Measurements from ENCODE around the gene BMPR1B. TPM values are rescaled to one million over a fixed set of nuclear protein-coding genes. Genes with fewer than 3 reads are reported as not detected.

BMPR1B gene
- total RNA-seq, 1 donor from 2014 or later = 5.6 TPM

DNA sequence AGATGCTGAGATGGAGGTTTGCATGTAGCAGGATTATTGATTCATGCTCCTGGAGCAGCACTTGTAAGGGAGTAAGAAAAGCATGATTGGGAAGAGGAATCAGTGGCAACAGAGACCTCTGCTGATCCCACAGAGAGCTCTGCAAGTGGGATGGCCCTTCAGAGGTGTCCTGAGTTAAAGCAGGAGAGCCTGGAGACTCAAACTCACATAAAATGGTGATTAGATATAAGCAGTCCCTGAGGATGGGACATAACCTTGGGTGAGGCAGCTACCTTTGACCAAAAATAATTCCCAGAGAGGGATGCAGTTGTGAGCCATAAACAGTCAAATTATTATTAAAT lies 25.4 kb upstream of the BMPR1B start:
- Mint-ChIP-seq H3K4me3 (ENCODE audit: unreplicated experiment) (no peak overlapping the region), H3K9me3 (ENCODE audit: low read depth) (no peaks in the 10 kb centered on the region), H3K27ac (ENCODE audit: unreplicated experiment) (no peak overlapping the region), H3K36me3 (ENCODE audit: low read depth) (no peaks in the 10 kb centered on the region), H3K4me1 (ENCODE audit: low read depth) (no peaks in the 10 kb centered on the region), H3K27me3 (ENCODE audit: low read depth) (no peaks in the 10 kb centered on the region)
- TF ChIP-seq, protein P1, sequence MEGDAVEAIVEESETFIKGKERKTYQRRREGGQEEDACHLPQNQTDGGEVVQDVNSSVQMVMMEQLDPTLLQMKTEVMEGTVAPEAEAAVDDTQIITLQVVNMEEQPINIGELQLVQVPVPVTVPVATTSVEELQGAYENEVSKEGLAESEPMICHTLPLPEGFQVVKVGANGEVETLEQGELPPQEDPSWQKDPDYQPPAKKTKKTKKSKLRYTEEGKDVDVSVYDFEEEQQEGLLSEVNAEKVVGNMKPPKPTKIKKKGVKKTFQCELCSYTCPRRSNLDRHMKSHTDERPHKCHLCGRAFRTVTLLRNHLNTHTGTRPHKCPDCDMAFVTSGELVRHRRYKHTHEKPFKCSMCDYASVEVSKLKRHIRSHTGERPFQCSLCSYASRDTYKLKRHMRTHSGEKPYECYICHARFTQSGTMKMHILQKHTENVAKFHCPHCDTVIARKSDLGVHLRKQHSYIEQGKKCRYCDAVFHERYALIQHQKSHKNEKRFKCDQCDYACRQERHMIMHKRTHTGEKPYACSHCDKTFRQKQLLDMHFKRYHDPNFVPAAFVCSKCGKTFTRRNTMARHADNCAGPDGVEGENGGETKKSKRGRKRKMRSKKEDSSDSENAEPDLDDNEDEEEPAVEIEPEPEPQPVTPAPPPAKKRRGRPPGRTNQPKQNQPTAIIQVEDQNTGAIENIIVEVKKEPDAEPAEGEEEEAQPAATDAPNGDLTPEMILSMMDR (IDR thresholded peaks at IDR 0.05) = no peak
- DNase-seq (ENCODE audit: low spot score) = no peak

DNA sequence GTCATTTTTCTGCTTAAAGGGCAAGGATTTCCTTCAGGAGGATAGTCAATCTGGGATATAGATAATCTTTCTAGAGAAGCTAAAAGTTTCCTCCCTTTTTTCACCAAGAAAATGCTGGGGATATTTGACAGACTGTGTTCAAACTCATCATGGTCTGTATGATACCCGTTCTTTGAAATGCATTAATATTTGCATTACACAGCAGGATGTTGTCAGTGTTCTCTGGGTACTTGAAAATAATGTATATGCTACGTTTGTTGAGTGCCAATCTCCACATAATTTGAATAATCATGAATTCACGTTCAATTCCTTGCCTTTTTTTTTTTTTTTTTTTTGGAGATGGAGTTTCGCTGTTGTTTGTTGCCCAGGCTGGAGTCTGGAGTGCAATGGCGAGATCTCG lies 18.0 kb upstream of the BMPR1B start:
- Mint-ChIP-seq H3K36me3 (ENCODE audit: low read depth) (peaks cover 2% of the 10 kb centered on the region), H3K27ac (ENCODE audit: unreplicated experiment) (no peak overlapping the region), H3K4me3 (ENCODE audit: unreplicated experiment) (no peak overlapping the region), H3K4me1 (ENCODE audit: low read depth) (no peaks in the 10 kb centered on the region), H3K27me3 (ENCODE audit: low read depth) (no peaks in the 10 kb centered on the region), H3K9me3 (ENCODE audit: low read depth) (peaks cover 3% of the 10 kb centered on the region)
- TF ChIP-seq, protein P1 (IDR thresholded peaks at IDR 0.05) = no peak
- DNase-seq (ENCODE audit: low spot score) = no peak

DNA sequence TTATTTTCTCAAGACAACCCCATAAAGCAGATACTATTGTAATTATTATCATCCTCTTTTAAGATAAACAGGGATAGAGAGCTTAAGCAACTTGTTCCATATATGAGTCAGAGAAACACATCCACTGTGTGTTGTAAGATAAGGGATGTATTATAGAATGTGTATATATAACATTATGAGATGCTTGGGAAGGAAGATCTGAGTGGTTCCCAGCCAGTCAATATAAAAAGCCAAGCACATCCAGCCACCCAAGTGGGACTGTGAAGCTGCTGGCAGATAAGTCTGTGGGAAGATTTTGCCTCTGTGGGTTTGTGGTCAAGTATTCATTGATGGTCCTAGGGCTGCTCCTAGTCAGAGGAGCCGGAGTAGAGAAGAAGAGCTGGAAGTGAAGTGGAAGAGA lies 16.5 kb upstream of the BMPR1B start:
- no peaks in the 10 kb centered on the region for H3K4me1 Mint-ChIP-seq (ENCODE audit: low read depth)
- DNase-seq (ENCODE audit: low spot score) = no peak
- H3K36me3 Mint-ChIP-seq (ENCODE audit: low read depth) = peaks cover 2% of the 10 kb centered on the region
- H3K4me3 Mint-ChIP-seq (ENCODE audit: unreplicated experiment) = no peak overlapping the region
- no peaks in the 10 kb centered on the region for H3K27me3 Mint-ChIP-seq (ENCODE audit: low read depth)
- TF ChIP-seq, protein P1 (IDR thresholded peaks at IDR 0.05) = no peak
- peaks cover 3% of the 10 kb centered on the region for H3K9me3 Mint-ChIP-seq (ENCODE audit: low read depth)
- no peak overlapping the region for H3K27ac Mint-ChIP-seq (ENCODE audit: unreplicated experiment)

DNA sequence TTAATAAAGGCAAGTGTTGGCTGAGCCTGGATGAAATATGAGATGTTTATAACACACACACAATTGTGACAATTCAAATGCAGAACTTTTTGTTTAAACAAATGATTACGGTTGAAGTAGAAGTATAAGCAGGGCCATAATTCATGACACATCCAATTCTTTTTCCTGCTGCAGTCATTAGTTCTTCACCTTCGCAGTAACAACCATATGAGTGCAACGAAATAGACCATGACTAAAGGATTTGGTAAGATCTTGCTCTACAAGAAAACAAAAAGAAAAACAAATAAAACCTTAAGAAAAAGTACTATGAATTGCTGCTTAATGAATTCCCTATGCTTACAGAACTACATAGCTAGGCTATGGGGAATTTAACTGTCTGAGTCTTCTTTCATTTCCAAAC lies 13.9 kb upstream of the BMPR1B start:
- DNase-seq (ENCODE audit: low spot score) = no peak
- Mint-ChIP-seq H3K36me3 (ENCODE audit: low read depth) (peaks cover 2% of the 10 kb centered on the region), H3K27ac (ENCODE audit: unreplicated experiment) (no peak overlapping the region), H3K27me3 (ENCODE audit: low read depth) (no peaks in the 10 kb centered on the region), H3K9me3 (ENCODE audit: low read depth) (peaks cover 3% of the 10 kb centered on the region), H3K4me3 (ENCODE audit: unreplicated experiment) (no peak overlapping the region), H3K4me1 (ENCODE audit: low read depth) (no peaks in the 10 kb centered on the region)
- TF ChIP-seq, protein P1 (IDR thresholded peaks at IDR 0.05) = no peak

DNA sequence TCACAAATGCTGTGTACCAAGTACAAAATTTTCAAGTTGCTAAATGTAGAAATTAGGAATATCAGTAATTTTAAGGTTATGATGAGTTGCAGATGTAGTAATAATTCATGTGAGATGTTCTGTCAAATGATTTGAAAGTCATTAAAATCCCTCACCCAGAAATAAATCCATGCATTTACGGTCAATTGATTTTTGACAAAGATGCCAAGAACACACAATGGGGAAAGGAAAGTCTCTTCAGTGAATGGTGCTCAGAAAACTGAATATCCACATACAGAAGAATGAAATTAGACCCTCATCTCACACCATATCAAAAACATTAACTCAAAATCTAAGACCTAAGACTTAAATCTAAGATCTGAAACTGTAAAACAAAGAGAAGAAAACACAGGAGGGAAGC lies 12.9 kb upstream of the BMPR1B start:
- no peak for DNase-seq (ENCODE audit: low spot score)
- Mint-ChIP-seq H3K4me3 (ENCODE audit: unreplicated experiment) (no peak overlapping the region), H3K9me3 (ENCODE audit: low read depth) (peaks cover 3% of the 10 kb centered on the region), H3K4me1 (ENCODE audit: low read depth) (no peaks in the 10 kb centered on the region), H3K27ac (ENCODE audit: unreplicated experiment) (no peak overlapping the region), H3K36me3 (ENCODE audit: low read depth) (peaks cover 2% of the 10 kb centered on the region), H3K27me3 (ENCODE audit: low read depth) (no peaks in the 10 kb centered on the region)
- TF ChIP-seq, protein P1 (IDR thresholded peaks at IDR 0.05) = no peak
